ENCODE data around the gene TP53RK.

The TP53RK gene

GRCh38 chr20:46683668-46683938 is 5.6 kb downstream of the TP53RK start:
- TF ChIP-seq CTCF (IDR thresholded peaks at IDR 0.05; ENCODE audit: insufficient read depth, low read length) (no peak), REST (IDR thresholded peaks at IDR 0.05; ENCODE audit: insufficient replicate concordance, low read depth) (no peak), SPI1 (IDR thresholded peaks at IDR 0.05; ENCODE audit: borderline replicate concordance, low read depth) (no peak), GABPA (IDR thresholded peaks at IDR 0.05; ENCODE audit: low read depth) (no peak), POLR2AphosphoS5 (IDR thresholded peaks at IDR 0.05; ENCODE audit: low read depth) (no peak)
- Histone ChIP-seq H3K27me3 (ENCODE audit: insufficient read depth, poor library complexity, severe bottlenecking) (no peaks in the 10 kb centered on the region), H3K27ac (replicated peaks) (no peak overlapping the region), H3K4me3 (replicated peaks; ENCODE audit: insufficient read depth, low read length) (no peak overlapping the region)
- DNase-seq (ENCODE audit: low read depth in 1 of 2, low spot score in 1 of 2) = no peak

GRCh38 chr20:46683011-46683667 is 6.1 kb downstream of the TP53RK start:
- no peak overlapping the region; the same call in 1 of the 2 replicates for H3K27ac ChIP-seq (replicated peaks)

More at GRCh38 chr20:46683011-46683667, 6.1 kb downstream of the TP53RK start:
- Histone ChIP-seq H3K4me3 (replicated peaks; ENCODE audit: insufficient read depth, low read length) (no peak overlapping the region), H3K27me3 (ENCODE audit: insufficient read depth, poor library complexity, severe bottlenecking) (no peaks in the 10 kb centered on the region)
- peak in 1 of 2 experiments; percentile 16 for DNase-seq (ENCODE audit: low read depth in 1 of 2, low spot score in 1 of 2)
- no peak for TF ChIP-seq CTCF (IDR thresholded peaks at IDR 0.05; ENCODE audit: insufficient read depth, low read length)
- TF ChIP-seq POLR2AphosphoS5 (IDR thresholded peaks at IDR 0.05; ENCODE audit: low read depth) = no peak
- TF ChIP-seq SPI1 (IDR thresholded peaks at IDR 0.05; ENCODE audit: borderline replicate concordance, low read depth) = no peak
- no peak for TF ChIP-seq GABPA (IDR thresholded peaks at IDR 0.05; ENCODE audit: low read depth)
- TF ChIP-seq REST (IDR thresholded peaks at IDR 0.05; ENCODE audit: insufficient replicate concordance, low read depth) = no peak
